DMS53 treated with DMSO at 0.1 percent for 48 hours (cell line): ENCODE data around the gene CLNK.
"Not testable (repeated sequence)": the region's sequence is repeated elsewhere in the genome, so short reads cannot be mapped to it uniquely, and the experiment has no call there.

Experiments
- DNase-seq: peaks from one replicate; lab custom pipeline; 2025; ENCODE audit not compliant: unreplicated experiment; lab: John Stamatoyannopoulos, UW

The CLNK gene

DNA sequence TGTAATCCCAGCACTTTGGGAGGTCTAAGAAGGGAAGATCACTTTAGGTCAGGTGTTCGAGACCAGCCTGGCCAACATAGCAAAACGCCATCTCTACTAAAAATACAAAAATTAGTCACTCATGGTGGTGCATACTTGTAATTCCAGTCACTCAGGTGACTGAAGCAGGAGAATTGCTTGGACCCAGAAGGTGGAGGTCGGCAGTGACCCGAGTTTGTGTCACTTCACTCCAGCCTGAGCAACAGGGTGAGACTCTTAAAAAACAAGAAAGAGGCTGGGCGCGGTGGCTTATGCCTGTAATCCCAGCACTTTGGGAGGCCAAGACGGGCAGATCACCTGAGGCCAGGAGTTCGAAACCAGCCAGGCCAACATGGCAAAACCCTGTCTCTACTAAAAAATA is 69.6 kb downstream of the CLNK start:
- DNase-seq = not testable (repeated sequence)

DNA sequence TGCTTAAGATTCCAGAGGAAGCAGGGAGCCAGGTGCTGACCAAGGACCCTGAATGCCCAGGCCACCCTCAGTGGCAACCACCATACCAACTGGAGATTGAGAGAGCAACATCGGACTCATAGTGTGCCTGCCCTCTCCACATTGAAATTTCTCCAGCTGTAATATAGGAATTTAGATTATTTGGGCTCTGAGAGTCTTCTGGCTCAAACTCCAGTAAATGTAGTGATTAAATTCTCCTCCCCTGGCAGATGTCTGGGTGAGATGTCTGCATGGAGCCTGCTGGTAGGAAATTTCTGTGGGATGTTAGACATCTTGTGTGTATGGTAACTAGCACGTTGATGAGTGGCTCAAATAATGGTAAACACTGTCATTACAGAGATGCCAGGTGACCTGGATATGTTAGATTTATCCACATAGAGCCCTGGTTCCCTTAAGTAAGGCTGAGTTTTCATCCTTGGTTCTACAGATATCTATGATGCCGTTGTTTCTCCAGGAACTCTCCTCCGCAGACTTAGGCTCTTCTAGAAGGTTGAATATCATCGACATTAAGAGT is 70.6 kb downstream of the CLNK start:
- DNase-seq = no peak

DNA sequence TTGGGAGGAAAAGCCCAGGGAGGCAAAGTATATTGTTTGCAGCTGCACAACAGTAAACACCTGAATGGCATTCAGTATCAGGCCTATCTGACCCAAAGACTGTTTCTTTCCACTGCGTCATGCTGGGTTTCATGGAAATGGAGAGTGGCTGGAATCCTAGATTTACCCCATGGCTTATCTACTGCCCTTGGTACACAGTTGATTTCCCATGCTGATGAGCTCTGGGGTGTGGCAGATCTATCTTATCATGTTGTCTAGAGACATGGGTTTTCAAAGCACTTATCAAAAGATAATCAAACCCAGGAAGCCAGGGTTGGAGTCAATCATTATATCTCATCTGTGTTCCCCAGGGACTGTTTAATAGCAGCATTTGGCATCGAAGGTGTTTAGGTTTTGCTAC is 72.1 kb downstream of the CLNK start:
- no peak for DNase-seq

- peak; percentile 45 for DNase-seq
Observed at GRCh38 chr4:10611673-10612072, 72.9 kb downstream of the CLNK start.

- no peak for DNase-seq
Observed at GRCh38 chr4:10608501-10609219, 75.9 kb downstream of the CLNK start.

DNA sequence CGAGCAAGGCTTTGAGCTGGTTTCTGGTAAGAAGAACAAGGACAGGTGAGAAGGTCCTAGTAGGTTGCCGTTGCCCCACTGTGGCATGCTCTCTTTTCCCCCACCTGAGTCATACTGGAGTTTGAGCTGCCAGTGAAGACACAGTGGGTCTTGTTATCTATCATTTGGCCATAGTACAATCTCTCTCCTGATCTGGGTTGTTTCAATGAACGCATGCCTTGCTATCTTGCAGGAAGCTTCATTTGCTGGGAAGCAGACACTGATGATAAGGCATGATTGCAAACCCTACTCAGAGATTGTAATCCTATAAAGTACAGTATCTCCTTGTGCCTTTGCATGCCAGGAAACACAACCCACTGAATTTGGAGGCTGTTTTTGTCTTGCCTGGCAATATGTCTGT is 77.4 kb downstream of the CLNK start:
- no peak for DNase-seq

GRCh38 chr4:10606483-10607155 is 77.9 kb downstream of the CLNK start:
- no peak for DNase-seq

- no peak for DNase-seq
Observed at GRCh38 chr4:10605746-10606482, 78.7 kb downstream of the CLNK start.

DNA sequence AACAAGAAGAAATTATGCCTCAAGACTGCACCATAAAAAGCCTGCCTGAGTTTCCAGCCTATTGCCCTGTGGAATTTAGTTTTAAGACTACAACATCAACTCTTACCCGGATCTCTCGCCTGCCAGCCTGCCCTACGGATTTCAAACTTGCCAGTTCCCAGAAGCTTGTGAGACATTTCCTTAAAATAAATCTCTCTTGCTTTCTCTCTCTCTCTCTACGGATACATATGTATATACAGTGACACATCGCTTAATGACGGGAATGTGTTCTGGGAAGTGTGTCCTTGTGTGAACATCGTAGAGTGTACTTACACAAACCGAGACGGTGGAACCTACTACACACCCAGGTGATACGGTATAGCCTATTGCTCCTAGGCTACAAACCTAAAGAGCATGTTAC is 79.5 kb downstream of the CLNK start:
- no peak for DNase-seq

GRCh38 chr4:10599574-10599973 is 85.0 kb downstream of the CLNK start:
- DNase-seq = no peak

GRCh38 chr4:10598829-10599228 is 85.7 kb downstream of the CLNK start:
- no peak for DNase-seq

DNA sequence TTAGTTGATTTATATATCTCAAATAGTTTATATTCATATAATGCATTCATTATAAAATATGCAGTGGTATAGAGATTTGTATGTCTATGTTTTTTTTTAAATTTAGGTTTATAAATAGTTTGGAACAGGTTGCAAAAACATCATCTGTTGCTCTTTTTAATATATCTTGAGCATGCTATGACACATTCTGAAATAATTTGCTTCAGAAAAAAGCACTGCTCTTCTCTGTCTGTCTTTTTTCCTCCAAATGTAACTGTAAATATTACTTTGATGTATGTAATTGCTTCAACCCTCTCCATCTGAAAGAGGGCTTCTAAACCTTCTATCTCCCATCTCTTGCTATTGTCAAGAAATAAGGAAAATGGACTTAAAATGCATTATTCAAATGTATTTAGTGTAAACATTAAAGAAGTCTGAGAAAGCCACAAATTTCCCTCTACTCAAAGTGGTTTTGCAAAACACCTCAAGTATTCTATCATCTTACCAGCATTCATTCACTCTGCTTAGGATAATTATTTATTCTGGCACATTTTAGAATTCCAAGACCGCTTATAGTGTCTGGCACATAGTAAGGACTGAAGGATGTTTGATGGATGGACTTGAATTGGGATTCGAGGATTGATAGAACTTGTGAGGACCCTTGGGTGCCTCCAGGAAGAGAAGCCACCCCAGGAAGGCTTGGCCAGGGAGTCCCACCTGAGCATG is 87.8 kb downstream of the CLNK start:
- no peak for DNase-seq

DNA sequence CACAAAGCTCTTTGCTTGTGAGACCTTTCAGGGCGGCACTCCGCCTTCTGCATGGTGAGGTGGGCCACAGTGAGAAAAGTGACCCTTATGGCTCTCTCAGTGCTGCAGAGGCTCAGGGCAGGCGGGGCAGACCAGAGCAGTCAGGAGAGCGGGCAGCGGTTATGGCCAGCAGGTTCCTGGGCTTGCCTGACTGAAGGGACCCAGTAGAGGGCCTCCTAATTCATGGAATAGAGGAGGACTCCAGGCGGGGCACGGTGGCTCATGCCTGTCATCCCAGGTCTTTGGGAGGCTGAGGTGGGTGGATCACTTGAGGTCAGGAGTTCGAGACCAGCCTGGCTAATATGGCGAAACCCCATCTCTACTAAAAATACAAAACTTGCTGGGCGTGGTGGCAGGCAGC is 91.4 kb downstream of the CLNK start:
- DNase-seq = no peak

- no peak for DNase-seq
Observed at GRCh38 chr4:10590896-10591295, 93.7 kb downstream of the CLNK start.

- DNase-seq = no peak
Observed at GRCh38 chr4:10589799-10590198, 94.8 kb downstream of the CLNK start.

DNA sequence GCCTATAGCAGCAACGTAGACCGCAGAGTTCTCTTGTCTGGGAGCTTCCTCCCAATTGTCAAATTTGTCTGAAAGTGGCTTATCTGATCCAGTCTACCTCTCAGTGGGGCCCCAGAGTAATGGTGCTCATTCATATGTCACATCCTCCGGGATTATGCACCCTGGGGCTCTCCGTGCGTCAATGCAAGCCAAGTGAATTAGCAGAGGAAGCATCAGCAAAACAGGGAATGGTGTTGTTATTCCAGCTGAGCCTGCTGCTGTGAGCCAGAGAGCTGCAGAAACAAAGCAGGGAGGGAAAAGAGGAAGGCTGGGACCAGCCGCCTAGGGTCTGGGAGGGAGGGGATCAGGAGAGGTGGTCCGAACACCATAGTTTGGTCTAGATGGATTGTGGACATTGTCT is 95.2 kb downstream of the CLNK start:
- DNase-seq = no peak

DNA sequence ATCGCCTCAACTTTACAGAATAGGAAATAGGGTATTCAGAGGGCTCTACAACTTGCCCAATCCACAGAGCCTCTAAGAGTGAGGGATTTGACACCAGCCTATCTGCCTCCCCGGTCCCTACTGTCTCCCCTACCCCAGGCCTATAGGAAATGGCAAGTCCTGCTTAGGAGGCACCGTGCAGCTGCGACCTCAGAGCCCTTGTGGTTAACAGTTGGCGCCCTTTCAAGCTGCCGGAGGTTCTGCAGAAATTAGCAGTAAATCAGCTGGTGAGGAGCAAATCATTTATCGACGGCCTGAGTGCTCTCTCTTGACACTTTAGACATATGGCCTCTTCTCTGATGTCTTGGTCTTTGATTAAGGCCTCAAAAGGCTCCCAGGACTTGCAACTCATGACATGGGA is 96.9 kb downstream of the CLNK start:
- no peak for DNase-seq

- no peak for DNase-seq
Observed at GRCh38 chr4:10587296-10587695, 97.3 kb downstream of the CLNK start.

- peak; percentile 48 for DNase-seq
Observed at GRCh38 chr4:10584042-10584441, 100.5 kb downstream of the CLNK start.

DNA sequence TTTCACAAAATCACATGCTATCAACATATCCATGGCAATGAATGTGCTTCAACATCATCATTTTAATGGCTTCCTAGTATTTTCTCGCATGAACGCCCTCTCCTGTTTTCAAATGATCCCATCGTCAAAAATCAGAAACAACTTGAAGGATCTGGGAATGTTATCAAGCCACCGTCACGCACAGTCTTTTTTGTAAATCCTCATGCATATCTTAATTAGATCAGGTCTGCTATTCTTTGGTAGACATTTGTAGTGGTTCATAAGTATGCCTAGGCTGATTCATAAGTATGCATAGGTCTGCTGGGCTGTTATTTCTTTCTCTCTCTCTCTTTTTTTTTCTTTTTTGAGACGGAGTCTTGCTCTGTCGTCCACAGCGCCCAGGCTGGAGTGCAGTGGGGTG is 101.6 kb downstream of the CLNK start:
- DNase-seq = no peak

DNA sequence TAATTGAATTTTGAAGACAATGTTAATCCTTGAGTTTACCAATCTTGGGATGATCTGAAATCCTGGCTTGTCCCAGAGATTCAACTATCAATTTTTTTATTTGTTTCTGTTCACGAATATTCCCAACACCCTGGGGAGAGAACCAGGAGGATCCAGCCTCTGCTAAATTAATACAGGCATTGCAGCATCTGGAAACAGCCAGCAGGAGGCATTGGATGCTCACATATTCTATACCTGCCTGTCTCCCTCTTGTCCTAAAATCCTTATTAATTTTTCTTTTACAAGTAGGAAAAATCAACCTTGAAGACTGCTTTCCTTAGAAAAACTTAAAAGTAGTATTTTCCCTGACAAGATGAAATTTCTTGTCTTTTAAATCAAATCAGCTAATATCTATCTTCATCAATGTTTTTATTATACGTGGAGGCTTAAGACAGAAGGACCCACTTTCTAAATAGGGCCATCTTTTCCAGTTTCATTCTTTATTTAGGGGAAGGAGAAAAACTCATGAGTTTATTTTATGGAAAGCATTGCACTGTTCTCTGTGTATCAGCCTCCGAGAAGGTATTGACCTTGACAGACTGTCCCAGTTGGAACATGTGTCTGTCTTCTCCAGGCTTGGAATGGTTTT is 102.4 kb downstream of the CLNK start:
- DNase-seq = peak; percentile 71
